ENCODE results near the gene LCNL1. TPM values are rescaled to one million over a fixed set of nuclear protein-coding genes. Genes with fewer than 3 reads are reported as not detected.

Gene LCNL1
- total and polyA plus RNA-seq, 10 of the 15 experiments (the other 5 are each of a cell fraction or from before 2014, with no cell fraction given): not detected

DNA sequence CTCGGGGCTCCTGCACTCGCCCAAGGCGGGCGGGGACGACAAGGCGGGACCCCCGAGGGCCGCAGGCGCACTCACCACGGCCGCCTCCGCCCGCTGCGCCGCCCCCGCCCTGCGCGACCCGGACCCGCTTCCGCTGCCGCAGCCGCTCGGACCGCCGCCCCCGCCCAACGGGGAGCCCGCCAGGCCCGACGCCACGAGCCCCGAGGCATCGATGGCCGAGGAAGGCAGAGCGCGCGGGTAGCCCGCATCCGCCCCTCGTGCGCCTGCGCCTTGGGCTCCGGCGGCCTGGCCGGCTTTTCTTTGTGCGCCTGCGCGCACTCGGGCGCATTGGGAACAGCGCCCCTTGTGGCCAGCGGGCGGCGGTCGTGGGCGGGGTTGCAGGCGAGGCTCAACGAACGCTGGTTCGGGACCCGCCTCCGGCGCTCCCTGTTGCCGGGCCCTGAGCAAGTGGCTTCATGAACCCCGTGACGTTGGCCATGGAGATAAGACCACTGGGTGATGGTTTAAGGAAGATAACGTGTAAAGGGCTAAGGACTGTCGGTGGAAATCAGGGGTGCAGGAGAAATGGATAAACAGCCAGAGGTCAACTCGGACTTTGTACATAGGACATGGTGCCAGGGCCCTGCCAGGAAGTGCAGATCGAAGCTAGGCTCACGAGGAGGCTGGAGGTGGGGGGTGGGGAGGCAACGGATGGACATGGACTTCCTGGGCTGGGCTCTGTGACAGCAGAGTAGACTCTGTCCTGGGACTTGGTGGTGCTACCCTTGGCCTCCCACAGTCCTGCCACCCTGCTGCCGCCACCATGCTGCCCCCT lies 38.1 kb upstream of the LCNL1 start, which contains the start of the genes C8G and FBXW5 (continued):
- TF ChIP-seq IRF3 (IDR thresholded peaks at IDR 0.05) (no peak; the same call in 1 of the 2 replicates), TBL1XR1 (IDR thresholded peaks at IDR 0.05; ENCODE audit: low read depth, low read length) (peak; percentile 46; the same call in 1 of the 2 replicates), CUX1 (IDR thresholded peaks at IDR 0.05; ENCODE audit: insufficient replicate concordance, low read depth, low read length) (peak; percentile 93), HDAC2 (IDR thresholded peaks at IDR 0.05) (no peak), TAF1 (IDR thresholded peaks at IDR 0.05; ENCODE audit: borderline replicate concordance, low read depth, low read length) (no peak), MAX (IDR thresholded peaks at IDR 0.05; ENCODE audit: low read depth, low read length) (peak; percentile 35), NR2F1 (conservative IDR thresholded peaks at IDR 0.05) (peak; percentile 81; the same call in 1 of the 2 replicates), SREBF1 (IDR thresholded peaks at IDR 0.05; ENCODE audit: low read length) (no peak), PML (IDR thresholded peaks at IDR 0.05; ENCODE audit: low read length) (no peak), ZNF592 (IDR thresholded peaks at IDR 0.05) (no peak), POLR2AphosphoS2 (IDR thresholded peaks at IDR 0.05; ENCODE audit: low read depth, low read length) (peak; percentile 91), ETV6 (conservative IDR thresholded peaks at IDR 0.05 in 1 of 2, IDR thresholded peaks at IDR 0.05 in 1 of 2; ENCODE audit: borderline replicate concordance in 1 of 2, low read depth in 1 of 2) (no peak)
- TF ChIP-seq, protein P1, sequence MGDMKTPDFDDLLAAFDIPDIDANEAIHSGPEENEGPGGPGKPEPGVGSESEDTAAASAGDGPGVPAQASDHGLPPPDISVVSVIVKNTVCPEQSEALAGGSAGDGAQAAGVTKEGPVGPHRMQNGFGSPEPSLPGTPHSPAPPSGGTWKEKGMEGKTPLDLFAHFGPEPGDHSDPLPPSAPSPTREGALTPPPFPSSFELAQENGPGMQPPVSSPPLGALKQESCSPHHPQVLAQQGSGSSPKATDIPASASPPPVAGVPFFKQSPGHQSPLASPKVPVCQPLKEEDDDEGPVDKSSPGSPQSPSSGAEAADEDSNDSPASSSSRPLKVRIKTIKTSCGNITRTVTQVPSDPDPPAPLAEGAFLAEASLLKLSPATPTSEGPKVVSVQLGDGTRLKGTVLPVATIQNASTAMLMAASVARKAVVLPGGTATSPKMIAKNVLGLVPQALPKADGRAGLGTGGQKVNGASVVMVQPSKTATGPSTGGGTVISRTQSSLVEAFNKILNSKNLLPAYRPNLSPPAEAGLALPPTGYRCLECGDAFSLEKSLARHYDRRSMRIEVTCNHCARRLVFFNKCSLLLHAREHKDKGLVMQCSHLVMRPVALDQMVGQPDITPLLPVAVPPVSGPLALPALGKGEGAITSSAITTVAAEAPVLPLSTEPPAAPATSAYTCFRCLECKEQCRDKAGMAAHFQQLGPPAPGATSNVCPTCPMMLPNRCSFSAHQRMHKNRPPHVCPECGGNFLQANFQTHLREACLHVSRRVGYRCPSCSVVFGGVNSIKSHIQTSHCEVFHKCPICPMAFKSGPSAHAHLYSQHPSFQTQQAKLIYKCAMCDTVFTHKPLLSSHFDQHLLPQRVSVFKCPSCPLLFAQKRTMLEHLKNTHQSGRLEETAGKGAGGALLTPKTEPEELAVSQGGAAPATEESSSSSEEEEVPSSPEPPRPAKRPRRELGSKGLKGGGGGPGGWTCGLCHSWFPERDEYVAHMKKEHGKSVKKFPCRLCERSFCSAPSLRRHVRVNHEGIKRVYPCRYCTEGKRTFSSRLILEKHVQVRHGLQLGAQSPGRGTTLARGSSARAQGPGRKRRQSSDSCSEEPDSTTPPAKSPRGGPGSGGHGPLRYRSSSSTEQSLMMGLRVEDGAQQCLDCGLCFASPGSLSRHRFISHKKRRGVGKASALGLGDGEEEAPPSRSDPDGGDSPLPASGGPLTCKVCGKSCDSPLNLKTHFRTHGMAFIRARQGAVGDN (IDR thresholded peaks at IDR 0.05): peak; percentile 54; the same call in 1 of the 2 replicates
